ENCODE measurements around the gene KCNH6.

- TF ChIP-seq GLI2 (tag by site-specific recombination; IDR thresholded peaks at IDR 0.05; ENCODE audit: borderline replicate concordance, low read depth) (no peak), CTCF (tag by site-specific recombination; IDR thresholded peaks at IDR 0.05) (no peak), YY1 (tag by site-specific recombination; IDR thresholded peaks at IDR 0.05) (no peak), ZNF629 (tag by site-specific recombination; IDR thresholded peaks at IDR 0.05) (no peak), SETDB1 (IDR thresholded peaks at IDR 0.05; ENCODE audit: insufficient read length, low read length) (no peak), ZSCAN5A (tag by site-specific recombination; IDR thresholded peaks at IDR 0.05) (no peak), BCL11A (tag by site-specific recombination; IDR thresholded peaks at IDR 0.05; ENCODE audit: low read depth) (no peak), ZNF292 (tag by site-specific recombination; IDR thresholded peaks at IDR 0.05; ENCODE audit: borderline replicate concordance, low read depth) (no peak), ZNF174 (tag by site-specific recombination; IDR thresholded peaks at IDR 0.05) (no peak), ZBTB7A (tag by site-specific recombination; IDR thresholded peaks at IDR 0.05; ENCODE audit: low read depth) (no peak), PBX3 (CRISPR knock-in tag; IDR thresholded peaks at IDR 0.05) (no peak), KLF1 (tag by site-specific recombination; IDR thresholded peaks at IDR 0.05) (no peak), REPIN1 (tag by site-specific recombination; IDR thresholded peaks at IDR 0.05; ENCODE audit: low read depth) (no peak), ZNF274 (IDR thresholded peaks at IDR 0.05; ENCODE audit: low read length) (no peak), ZNF274 (tag by site-specific recombination; IDR thresholded peaks at IDR 0.05; ENCODE audit: borderline replicate concordance) (no peak)
Observed at GRCh38 chr17:63474586-63475460, 48.3 kb upstream of the KCNH6 start.
